ENCODE results near the gene CLDN6. TPM values are rescaled to one million over a fixed set of nuclear protein-coding genes. Genes with fewer than 3 reads are reported as not detected.

The CLDN6 gene
- total and polyA plus RNA-seq, 9 of the 15 experiments (the other 6 are each of a cell fraction or from before 2014, with no cell fraction given), result 0.22 to 0.75 (median 0.38) TPM; not detected in 3

- peaks cover 4% of the 10 kb centered on the region for H3K9me1 ChIP-seq (ENCODE audit: control insufficient read depth, insufficient read depth, low read length)
- H3K27ac ChIP-seq (ENCODE audit: extremely low read depth, low read depth, low read length), result no peak overlapping the region
- POLR2A ChIA-PET, result interaction anchor here (0.8 to 1.0 kb wide), 3 partner anchors 8 to 181 kb away, joined by 3 to 5 read pairs (median 4); no protein-coding TSS in a partner anchor
- peaks cover 8 to 38% of the 10 kb centered on the region in 2 experiments for H3K4me1 ChIP-seq (replicated peaks in 1 of 2; ENCODE audit: control insufficient read depth in 2 of 2, insufficient read depth in 2 of 2, low read length in 2 of 2)
- H4K20me1 ChIP-seq (replicated peaks; ENCODE audit: control insufficient read depth, insufficient read depth, low read length), result 0 out of 2 replicates have a peak, but pooled peaks cover 3% of the 10 kb centered on the region
- H3K36me3 ChIP-seq (ENCODE audit: control insufficient read depth, insufficient read depth, low read length), result no peaks in the 10 kb centered on the region
- DNase-seq (ENCODE audit: extremely low read depth in 1 of 4, low spot score in 3 of 4) (peak in 1 of 4 experiments; percentile 37), FAIRE-seq (no peak), ATAC-seq (no peak)
- H3K4me3 ChIP-seq, result no peak overlapping the region
- peaks cover 0 to 1% of the 10 kb centered on the region in 2 experiments; a peak in 1 of 5 replicates for H3K27me3 ChIP-seq (ENCODE audit: control insufficient read depth in 2 of 2, insufficient read depth in 2 of 2, low read length in 2 of 2)
- CTCF ChIA-PET (ENCODE audit: low intra/inter-chr PET ratio), result no interaction called here
- no peak overlapping the region for H3K4me2 ChIP-seq (ENCODE audit: insufficient read depth, low read length)
- intact Hi-C loops (cut with micrococcal nuclease) (loop anchor here (5.0 to 10.0 kb wide), 2 partner anchors 46 to 118 kb away; no protein-coding TSS in a partner anchor), in situ Hi-C loops (cut with MboI) (no loop called here)
- H3K79me2 ChIP-seq (ENCODE audit: control insufficient read depth, insufficient read depth, low read length), result peaks cover 2% of the 10 kb centered on the region; the same call in 2 of the 3 replicates
- 54% methylated on average over 18 of the region's 19 CpGs for WGBS (ENCODE audit: insufficient coverage, low coverage, missing lambda C conversion rate)
- H3K9ac ChIP-seq (ENCODE audit: insufficient read depth in 1 of 2, low read depth in 2 of 2, low read length in 2 of 2), result no peak overlapping the region
- no peaks in the 10 kb centered on the region for H3K9me3 ChIP-seq (replicated peaks; ENCODE audit: control insufficient read depth, insufficient read depth, low read depth, low read length)
- no TSS peak for BruUV-seq (replicated peaks)
- no peak overlapping the region for H2AFZ ChIP-seq (ENCODE audit: low read depth, low read length)
- TF ChIP-seq, protein P1, sequence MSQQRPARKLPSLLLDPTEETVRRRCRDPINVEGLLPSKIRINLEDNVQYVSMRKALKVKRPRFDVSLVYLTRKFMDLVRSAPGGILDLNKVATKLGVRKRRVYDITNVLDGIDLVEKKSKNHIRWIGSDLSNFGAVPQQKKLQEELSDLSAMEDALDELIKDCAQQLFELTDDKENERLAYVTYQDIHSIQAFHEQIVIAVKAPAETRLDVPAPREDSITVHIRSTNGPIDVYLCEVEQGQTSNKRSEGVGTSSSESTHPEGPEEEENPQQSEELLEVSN (IDR thresholded peaks at IDR 0.05; ENCODE audit: borderline replicate concordance in 1 of 2, extremely low read depth in 1 of 2, insufficient read depth in 1 of 2, insufficient read length in 1 of 2, low read depth in 1 of 2, low read length in 1 of 2, poor library complexity in 1 of 2, severe bottlenecking in 1 of 2), result no peak
- TF ChIP-seq ELF1 (tag; IDR thresholded peaks at IDR 0.05) (no peak), CTBP1 (IDR thresholded peaks at IDR 0.05; ENCODE audit: borderline replicate concordance) (peak; percentile 21; the same call in 1 of the 2 replicates), MEF2A (IDR thresholded peaks at IDR 0.05; ENCODE audit: control insufficient read depth, low read depth, low read length) (no peak), HSF4 (CRISPR knock-in tag; IDR thresholded peaks at IDR 0.05; ENCODE audit: borderline replicate concordance) (no peak), ZNF507 (tag; conservative IDR thresholded peaks at IDR 0.05) (no peak), ZNF263 (CRISPR knock-in tag; IDR thresholded peaks at IDR 0.05; ENCODE audit: borderline replicate concordance) (peak; percentile 55; the same call in 1 of the 2 replicates), FUS (optimal IDR thresholded peaks at IDR 0.05; ENCODE audit: low read depth, low read length) (no peak), PKNOX1 (IDR thresholded peaks at IDR 0.05) (peak; percentile 17; the same call in 1 of the 2 replicates), STAG1 (CRISPR knock-in tag; IDR thresholded peaks at IDR 0.05; ENCODE audit: borderline replicate concordance) (no peak), COPS2 (conservative IDR thresholded peaks at IDR 0.05) (no peak), POLR2G (IDR thresholded peaks at IDR 0.05; ENCODE audit: low read depth, low read length) (peak; percentile 27; the same call in 1 of the 2 replicates)
- TF ChIP-seq, protein P2, sequence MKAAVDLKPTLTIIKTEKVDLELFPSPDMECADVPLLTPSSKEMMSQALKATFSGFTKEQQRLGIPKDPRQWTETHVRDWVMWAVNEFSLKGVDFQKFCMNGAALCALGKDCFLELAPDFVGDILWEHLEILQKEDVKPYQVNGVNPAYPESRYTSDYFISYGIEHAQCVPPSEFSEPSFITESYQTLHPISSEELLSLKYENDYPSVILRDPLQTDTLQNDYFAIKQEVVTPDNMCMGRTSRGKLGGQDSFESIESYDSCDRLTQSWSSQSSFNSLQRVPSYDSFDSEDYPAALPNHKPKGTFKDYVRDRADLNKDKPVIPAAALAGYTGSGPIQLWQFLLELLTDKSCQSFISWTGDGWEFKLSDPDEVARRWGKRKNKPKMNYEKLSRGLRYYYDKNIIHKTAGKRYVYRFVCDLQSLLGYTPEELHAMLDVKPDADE (conservative IDR thresholded peaks at IDR 0.05; ENCODE audit: control insufficient read depth, low read depth, low read length), result no peak
- TF ChIP-seq, protein P3, sequence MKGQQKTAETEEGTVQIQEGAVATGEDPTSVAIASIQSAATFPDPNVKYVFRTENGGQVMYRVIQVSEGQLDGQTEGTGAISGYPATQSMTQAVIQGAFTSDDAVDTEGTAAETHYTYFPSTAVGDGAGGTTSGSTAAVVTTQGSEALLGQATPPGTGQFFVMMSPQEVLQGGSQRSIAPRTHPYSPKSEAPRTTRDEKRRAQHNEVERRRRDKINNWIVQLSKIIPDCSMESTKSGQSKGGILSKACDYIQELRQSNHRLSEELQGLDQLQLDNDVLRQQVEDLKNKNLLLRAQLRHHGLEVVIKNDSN (CRISPR knock-in tag; IDR thresholded peaks at IDR 0.05), result 0 out of 2 replicates have a peak, but pooled peaks have one; percentile 19
Observed at GRCh38 chr16:3056336-3057180, 38.6 kb upstream of the CLDN6 start.

All from K562 (cell line).